PFSK-1 (cell line): ENCODE results near the gene PLA2G5.

ENCODE experiments used
- FOXP2 ChIP-seq: optimal IDR thresholded peaks from 2 replicates; pipeline ENCODE3; 2011; ENCODE audit warnings: borderline replicate concordance, control low read depth, inconsistent platforms; ENCODE audit not compliant: insufficient read depth; ENCODE audit errors: extremely low read length, extremely low read depth
- POLR2AphosphoS5 ChIP-seq: IDR thresholded peaks from 2 replicates; pipeline ENCODE4 v1.6.1; 2012; ENCODE audit warnings: low read depth, mild to moderate bottlenecking, control low read depth, low read length, moderate library complexity
- REST ChIP-seq, 2 experiments: IDR thresholded peaks; 2 replicates each; pipeline versions ENCODE4 v1.6.1 to v1.8.0; 2011 to 2012; ENCODE audit warnings: low read depth in 2 of 2, low read length in 2 of 2, control low read depth in 1 of 2, inconsistent platforms in 1 of 2, mild to moderate bottlenecking in 1 of 2, moderate library complexity in 1 of 2; ENCODE audit not compliant: insufficient read depth in 1 of 2
- SIN3A ChIP-seq: IDR thresholded peaks from 2 replicates; pipeline ENCODE4 v1.6.1; 2012; ENCODE audit warnings: mild to moderate bottlenecking, low read length, moderate library complexity, borderline replicate concordance; ENCODE audit not compliant: insufficient read depth
- TAF1 ChIP-seq: IDR thresholded peaks from 2 replicates; pipeline ENCODE4 v1.6.1; 2012; ENCODE audit warnings: low read length, control low read depth, borderline replicate concordance; ENCODE audit not compliant: insufficient read depth

PLA2G5 gene

DNA sequence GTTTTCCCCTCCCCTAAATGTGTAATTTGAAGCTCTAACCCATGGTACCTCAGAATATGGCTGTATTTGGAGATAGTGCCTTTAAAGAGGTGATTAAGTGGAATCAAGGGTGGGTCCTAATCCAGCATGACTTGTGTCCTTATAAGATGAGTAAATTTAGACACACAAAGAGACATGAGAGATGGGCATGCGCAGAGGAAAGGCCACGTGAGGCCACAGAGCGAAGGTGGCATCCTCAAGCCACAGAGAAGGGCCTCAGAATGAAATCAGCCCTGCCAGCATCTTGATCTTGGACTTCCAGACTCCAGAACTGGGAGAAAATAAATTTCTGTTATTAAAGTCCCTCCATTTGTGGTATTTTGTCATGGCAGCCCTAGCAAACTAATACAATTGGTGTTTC is 66.3 kb downstream of the PLA2G5 start:
- TF ChIP-seq TAF1 (no peak), FOXP2 (no peak), REST (IDR thresholded peaks at IDR 0.05; ENCODE audit: insufficient read depth in 1 of 2, low read depth in 2 of 2, low read length in 2 of 2) (no peak), POLR2AphosphoS5 (no peak), SIN3A (no peak)

GRCh38 chr1:20137055-20137454 is 67.1 kb downstream of the PLA2G5 start:
- no peak for TF ChIP-seq REST (IDR thresholded peaks at IDR 0.05; ENCODE audit: insufficient read depth in 1 of 2, low read depth in 2 of 2, low read length in 2 of 2)
- no peak for TF ChIP-seq POLR2AphosphoS5
- no peak for TF ChIP-seq FOXP2
- no peak for TF ChIP-seq TAF1

- TF ChIP-seq TAF1 (no peak), FOXP2 (no peak), REST (IDR thresholded peaks at IDR 0.05; ENCODE audit: insufficient read depth in 1 of 2, low read depth in 2 of 2, low read length in 2 of 2) (no peak), SIN3A (no peak), POLR2AphosphoS5 (no peak)
Observed at GRCh38 chr1:20137604-20138003, 67.6 kb downstream of the PLA2G5 start.

GRCh38 chr1:20138346-20138745 is 68.4 kb downstream of the PLA2G5 start:
- TF ChIP-seq TAF1: no peak
- TF ChIP-seq FOXP2: no peak
- no peak for TF ChIP-seq REST (IDR thresholded peaks at IDR 0.05; ENCODE audit: insufficient read depth in 1 of 2, low read depth in 2 of 2, low read length in 2 of 2)
- no peak for TF ChIP-seq SIN3A
- TF ChIP-seq POLR2AphosphoS5: no peak

GRCh38 chr1:20138961-20139550 is 69.1 kb downstream of the PLA2G5 start, which contains the start of gene PLA2G2F:
Gene PLA2G2F, plus strand, starts transcription at chr1:20139323. Its CDS starts 105 bp downstream, at chr1:20139428.
- TF ChIP-seq REST (IDR thresholded peaks at IDR 0.05; ENCODE audit: insufficient read depth in 1 of 2, low read depth in 2 of 2, low read length in 2 of 2) (no peak), POLR2AphosphoS5 (no peak), TAF1 (no peak), SIN3A (no peak), FOXP2 (no peak)
